ENCODE measurements around the gene IL32.
"Not testable (repeated sequence)": the region's sequence is repeated elsewhere in the genome, so short reads cannot be mapped to it uniquely, and the experiment has no call there.

Gene IL32

DNA sequence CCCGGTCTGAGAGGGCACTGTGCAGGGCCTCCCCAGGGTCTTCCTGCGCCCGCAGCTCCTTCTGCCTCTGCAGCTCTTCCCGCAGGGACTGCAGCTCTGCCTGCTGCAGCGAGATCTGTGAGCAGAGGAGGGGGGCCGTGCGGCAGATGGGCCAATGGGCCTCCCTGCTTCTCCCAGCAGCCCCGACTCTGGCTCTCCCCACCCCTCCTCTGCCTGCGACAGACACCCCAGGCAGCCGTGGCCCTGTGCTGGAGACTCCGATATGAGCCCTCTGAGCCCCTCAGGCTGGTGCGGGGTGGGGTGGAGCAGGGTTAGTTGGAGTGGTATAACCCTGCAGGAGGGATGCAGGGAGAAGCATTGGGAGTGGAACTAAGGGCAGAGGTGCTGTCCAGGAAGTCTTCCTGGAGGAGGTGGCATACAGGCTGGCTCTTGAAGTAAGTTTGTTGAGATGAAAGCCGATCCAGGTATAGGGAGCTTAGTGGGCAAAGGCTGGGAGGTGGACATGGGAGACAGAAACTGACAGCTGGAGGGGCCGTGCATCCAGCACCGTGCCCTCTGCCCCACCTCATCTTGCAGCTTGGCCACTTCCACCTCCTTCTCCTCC is 36.6 kb upstream of the IL32 start:
- no peak for DNase-seq

DNA sequence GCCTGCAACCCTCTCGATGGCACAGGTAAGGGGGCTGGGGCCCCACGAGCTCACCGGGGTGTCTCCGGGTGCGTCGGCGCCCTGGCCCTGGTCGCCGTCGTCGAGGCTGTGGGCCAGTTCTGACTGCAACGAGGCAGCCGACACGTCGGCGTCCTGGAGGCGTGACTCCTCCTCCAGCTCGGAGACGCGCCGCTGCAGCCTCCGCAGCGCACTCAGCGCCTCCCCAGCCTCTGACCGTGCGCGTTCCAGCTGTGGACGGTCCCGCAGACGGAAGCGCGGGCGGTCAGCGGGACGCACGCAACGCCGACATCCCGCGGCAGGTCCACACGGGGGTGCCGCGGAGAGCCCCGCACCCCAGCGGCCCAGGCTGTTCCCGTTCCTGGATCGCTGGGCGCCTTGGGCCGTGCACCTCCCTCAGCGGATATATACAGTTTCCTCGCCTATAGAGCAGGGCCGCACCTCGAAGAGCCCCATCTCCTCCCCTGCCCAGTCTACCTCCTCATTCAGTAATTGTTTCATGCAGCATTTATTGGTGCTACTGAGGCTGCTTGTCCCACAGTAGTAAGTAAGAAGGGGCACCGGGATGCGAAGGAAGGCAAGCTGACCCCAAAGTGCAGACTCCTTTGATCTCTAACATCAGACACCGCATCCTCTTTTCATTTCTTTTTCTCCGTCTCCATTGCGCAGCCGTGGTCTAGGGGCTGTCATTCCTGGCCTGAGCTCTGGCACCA is 35.8 kb upstream of the IL32 start:
- DNase-seq = no peak

DNA sequence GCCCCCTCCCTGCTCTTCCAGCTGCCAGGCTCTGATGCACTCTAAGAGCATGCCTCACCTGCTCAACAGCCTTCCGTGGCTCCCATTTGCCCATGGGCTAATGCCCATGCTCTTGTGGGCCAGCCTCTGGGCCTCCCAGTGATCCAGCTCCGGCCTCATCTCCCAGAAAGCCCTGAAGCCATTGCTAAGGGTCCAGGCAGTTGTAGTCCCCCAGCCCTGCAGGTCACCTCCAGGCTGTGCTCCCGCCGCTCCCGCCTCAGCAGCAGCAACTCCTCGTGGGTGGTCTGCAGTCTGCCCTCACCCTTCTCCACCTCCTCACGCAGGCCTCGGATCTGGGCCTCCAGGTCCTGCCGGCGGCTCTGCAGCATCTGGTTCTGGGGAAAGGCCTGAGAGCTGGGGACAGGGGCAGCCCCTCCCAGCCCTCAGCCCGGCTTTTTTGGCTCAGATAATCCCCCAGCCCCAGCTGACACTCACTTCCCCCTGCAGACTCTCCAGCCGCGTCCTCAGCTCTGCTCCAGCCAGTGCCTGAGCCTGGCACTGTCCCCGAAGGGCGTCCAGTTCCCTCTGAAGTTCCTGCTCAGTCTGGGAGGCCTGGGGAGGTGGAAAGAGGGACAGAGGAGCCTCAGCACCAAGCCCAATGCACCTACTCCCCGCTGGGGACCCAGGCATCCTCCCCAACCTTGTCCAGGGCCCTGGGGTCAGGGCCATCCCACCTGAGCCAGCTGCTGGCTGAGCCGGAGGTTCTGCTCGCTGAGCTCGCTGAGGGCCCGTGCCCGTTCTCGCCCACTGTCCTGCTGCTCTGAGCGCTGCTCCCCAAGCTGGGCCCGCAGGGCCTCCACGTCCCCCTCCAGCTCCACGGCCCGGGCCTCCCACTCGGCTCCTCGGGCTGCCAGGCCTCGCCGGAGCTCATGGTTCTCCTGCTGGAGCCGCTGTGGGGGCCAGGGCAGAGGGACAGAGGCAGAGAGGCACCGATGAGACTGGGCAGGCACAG is 34.9 kb upstream of the IL32 start:
- DNase-seq = no peak

DNA sequence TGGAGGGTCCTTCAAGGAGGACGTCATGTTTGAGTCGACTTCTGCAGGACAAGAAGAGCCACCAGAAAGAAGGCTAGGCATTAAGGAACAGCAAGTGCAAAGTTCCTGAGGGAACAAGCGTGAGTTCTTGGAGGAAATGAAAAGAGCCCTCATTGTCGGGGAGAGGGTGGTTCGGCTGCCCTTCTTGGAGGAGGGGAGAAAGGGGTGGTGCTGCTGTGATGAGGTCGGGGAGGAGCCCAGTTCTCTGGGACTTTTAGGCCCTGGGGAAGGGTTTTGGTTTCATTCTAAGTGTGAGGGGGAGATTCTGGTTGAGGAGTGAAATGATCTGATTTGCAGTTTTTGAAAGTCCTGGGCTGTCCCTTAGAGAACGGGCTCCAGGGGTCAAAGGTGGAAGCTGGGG is 32.8 kb upstream of the IL32 start:
- DNase-seq = no peak

DNA sequence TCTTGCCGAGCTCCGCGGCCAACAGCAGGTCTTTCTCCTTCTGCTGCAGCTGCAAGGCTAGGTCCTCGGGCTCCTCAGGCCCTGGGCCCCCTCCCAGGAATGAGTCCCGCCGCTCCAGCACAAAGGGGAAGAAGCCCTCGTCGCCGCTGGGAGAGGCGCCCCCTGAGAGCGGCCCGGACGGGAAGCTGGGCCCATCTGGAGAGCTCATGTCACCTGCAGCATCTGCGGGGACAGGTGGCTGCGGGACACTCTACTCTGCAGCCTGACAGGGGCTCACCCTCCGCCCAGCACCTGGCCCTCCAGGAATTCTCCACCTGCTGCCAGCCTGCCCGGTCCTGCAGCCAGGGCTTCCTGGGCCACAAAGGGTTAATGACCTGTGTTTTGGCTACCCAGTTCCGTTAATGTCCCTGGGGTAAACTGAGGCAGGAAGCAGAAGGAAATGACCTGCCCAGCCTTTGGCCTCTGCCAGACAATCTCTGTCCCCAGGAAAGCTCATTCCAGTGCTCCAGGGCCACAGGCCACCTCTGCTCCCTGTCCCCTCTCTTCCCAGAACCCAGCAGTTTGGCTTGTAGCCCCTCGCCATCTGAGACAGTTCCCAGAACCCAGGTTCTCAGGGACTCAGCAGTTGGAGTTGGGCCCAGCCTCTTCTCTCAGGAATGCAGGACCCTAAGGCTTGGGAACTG is 30.0 kb upstream of the IL32 start:
- DNase-seq = no peak

DNA sequence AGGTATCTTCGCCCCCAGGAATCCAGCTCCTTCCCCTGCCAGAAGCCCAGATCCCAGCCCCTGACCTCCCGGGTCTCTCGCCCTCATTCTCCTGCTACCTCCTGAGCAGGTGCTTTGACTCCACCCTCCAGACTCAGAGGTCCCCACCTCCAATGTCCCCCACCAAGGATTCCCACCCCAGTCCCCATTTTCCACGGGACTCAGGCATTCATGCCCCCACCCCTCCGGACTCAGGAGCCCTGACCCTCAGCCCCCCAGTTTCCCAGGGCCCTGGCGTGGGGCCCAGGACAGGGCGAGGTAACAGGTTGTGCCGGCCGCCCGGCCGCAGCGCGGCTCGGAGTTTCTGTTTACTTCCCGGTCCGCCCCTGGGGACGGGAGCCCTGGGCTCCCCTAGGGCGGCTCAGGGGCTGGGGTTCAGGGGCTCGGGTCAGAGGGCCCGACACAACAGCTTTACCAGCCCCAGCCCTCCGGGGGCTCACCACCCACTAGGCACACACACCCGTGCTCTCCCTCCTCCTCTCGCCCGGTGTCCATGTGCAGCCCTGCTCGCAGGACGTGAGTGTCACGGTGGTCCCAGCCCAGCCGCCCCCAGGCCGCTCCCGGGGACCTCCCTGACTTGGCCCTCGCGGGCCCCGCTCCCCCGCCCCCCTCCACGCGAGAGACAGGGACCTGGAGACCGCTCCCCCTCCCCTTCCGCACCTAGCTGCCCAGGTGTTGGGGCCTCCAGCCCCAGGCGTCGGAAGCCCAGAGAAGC is 29.3 kb upstream of the IL32 start:
- DNase-seq = no peak

DNA sequence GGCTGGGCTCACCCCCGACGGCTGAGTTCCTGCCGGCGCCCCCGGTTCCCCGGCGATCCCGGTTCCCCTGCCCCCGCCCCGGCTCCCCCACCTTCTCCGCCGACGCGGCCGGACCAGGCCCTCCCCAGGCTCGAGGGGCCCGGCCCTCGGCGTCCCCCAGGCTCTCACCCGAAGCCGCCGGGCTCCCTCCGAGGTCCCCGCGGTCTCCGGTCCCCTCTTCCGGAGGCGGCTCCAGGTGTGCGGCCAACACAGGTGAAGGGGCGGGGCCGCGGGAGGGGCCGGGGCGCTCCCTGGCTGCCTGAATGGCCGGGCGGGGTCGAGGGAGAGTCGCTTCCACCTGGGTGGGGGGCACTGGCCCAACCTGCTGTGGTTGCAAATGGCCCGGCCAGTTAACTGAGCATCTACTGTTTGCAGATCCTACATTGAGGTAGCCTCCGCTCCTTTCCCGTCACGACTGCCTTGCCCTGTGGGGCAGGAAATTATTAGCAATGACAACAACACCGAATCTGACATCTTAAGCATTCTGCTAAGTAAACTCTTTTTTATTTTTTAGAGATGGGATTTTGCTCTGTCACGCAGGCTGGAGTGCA is 28.6 kb upstream of the IL32 start, which contains the start of gene BICDL2:
Gene BICDL2, minus strand, starts transcription at position 219 of the 590 bp plus-strand sequence. CDS start 1,448 bp downstream, outside the sequence.
- DNase-seq = no peak

DNA sequence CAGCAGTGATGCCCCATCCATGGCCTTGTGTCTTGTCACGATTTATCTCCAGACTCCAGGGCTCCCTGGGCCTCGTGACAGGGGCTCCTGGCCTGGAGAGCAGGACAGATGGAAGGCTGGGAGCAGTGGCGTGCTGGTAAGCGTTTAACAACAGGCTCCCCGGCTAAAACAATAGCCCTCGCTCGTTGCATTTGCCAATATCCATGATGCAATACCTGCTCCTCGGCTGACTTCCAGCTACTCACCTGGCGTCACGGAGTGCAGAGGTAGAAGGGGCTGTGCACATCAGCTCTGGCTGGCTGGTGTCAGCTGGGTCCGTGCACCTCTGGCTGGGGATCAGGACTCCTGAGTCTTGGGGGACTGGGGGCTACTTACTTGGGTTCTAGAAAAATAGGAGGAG is 27.2 kb upstream of the IL32 start:
- no peak for DNase-seq

DNA sequence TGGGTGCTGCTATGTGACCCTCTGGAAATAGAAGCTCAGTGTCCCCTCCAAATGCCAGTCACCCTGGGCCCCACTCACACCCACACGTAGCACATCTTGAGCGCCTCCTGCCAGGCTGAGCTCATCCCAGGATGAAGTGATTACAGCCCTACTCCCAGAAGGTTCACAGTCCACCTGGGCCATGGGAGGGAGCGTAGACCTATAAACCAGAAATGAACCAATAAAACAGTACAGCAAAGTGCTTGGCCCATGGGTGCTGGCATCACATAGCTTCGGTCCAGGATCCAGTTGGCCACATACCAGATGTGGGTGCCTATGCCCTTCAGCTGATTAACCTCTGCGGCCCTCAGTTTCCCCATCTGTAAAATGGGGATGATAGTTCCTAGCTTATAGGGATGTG is 26.5 kb upstream of the IL32 start:
- no peak for DNase-seq

DNA sequence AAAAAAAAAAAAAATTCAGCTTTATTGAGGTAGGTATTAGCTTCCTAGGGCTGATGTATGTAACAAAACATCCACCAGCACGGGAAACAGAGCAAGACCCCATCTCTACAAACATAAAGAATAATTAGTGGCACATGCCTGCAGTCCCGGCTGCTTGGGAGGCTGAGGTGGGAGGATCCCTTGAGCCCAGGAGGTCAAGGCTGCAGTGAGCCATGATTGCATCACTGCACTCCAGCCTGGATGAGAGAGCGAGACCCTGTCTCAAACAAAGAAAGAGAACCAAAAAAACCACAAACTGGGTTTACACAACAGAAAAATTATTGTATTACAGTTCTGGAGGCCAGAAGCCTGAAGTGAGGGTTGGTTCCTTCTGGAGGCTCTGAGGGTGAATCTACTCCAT is 23.1 kb upstream of the IL32 start:
- no peak for DNase-seq

DNA sequence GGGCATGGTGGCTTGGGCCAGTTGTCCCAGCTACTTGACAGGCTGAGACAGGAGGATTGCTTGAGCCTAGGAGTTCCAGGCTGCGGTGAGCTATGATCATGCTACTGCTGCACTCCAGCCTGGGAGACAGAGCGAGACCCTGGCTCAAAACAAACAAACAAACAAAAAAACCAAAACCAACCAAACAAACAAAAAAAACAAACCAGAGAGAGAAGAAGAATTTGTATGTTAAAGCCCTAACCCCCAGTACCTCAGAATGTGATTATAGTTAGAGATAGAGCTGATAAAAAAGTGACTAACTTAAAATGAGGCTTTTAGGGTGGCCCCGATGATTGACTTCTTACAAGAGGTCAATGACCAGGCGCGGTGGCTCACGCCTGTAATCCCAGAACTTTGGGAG is 20.7 kb upstream of the IL32 start:
- DNase-seq = no peak

DNA sequence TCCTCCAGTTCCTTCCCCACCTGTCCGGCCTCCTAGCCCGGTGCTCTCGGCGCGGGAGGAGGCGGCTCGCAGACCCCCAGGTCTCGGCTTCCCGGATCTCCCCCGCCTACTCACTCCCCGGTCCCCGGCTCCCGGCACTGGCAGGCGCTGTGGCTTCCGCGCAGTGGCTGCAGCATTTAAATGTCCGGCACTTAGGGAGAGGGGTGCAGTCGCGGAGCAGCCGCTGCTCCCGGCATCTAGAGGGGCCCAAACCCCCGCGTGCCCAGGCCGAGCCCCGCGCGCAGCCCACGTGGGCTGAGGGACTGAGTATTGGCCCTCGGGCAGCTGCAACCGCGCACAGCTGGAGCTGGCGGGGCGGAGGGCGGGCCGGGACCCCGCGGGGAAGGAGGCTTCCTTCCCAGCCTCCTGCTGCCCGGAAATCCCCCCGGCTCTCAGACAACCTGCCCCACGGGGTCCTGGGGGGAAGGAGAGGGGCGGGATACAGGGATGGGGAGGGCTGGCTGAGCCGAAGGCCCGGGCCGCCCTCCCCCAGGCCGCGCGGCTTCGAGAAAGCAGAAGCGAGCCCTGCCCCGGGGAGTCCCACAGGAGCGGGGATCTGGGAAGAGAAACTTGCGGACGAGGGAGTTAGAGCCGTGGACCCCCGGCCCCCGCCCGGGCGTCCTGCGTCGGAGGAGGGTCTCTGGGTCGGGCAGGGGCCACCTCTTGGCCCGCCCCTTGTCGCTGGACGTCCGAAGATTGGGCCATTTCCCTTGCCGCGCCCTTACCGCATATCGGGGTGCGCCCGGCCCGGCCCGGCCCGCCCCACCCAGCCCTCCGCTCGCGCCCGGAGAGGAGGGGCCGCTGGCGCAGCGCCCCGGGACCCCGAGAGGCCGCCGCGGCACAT is 19.4 kb upstream of the IL32 start, which contains the start of gene MMP25:
Gene MMP25, plus strand, starts transcription at position 804 of the 883 bp plus-strand sequence. CDS start 357 bp downstream, outside the sequence.
- no peak for DNase-seq

DNA sequence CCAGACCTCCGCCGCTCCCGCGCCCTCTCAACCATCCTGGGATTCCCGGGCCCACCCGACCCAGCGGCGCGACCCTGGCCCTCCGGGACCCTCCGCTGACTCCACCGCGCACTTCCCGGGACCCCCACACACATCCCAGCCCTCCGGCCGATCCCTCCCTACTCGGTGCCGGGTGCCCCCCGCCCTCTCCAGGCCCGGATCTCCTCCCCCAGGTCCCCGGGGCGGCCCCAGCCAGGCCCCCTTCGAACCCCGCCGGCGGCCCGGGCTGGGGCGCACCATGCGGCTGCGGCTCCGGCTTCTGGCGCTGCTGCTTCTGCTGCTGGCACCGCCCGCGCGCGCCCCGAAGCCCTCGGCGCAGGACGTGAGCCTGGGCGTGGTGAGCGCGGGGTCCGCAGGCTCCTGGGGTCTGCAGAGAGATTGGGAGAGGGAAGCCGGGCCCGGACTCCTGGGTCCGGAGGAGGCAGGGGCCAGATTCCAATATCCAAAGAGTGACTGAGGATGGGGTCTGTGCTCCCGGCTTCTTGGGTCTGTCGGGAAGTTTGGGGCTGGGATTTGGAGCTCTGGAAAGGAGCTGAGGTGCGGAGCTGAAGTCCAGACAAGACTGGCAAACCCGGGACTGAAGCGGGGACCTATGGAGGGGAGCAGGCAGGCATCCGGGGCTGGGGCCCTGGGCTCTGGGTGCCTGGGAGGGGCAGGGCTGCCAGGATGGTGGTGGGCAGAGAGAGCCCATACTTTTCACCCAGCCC is 18.6 kb upstream of the IL32 start:
- no peak for DNase-seq

DNA sequence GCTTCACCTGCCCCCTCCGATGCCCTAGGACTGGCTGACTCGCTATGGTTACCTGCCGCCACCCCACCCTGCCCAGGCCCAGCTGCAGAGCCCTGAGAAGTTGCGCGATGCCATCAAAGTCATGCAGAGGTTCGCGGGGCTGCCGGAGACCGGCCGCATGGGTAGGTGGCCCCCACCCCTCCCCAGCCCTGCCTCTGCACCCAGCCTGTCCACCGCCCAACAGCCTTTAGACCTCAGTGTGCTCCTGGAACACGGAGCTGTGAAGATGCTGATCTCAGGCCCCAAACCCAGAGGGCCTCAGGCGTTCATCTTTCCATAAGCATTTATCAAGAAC is 18.1 kb upstream of the IL32 start:
- no peak for DNase-seq

DNA sequence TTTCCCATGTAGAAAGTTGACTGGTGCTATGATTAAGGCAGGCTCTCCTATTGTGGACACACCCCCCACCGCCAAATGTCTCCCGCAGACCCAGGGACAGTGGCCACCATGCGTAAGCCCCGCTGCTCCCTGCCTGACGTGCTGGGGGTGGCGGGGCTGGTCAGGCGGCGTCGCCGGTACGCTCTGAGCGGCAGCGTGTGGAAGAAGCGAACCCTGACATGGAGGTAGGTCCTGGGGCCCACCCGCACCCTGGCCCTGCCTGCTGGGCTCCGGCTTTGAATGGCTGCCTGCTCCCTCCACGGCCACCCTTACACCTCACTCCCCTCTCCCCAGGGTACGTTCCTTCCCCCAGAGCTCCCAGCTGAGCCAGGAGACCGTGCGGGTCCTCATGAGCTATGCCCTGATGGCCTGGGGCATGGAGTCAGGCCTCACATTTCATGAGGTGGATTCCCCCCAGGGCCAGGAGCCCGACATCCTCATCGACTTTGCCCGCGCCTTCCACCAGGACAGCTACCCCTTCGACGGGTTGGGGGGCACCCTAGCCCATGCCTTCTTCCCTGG is 15.4 kb upstream of the IL32 start:
- DNase-seq = no peak

DNA sequence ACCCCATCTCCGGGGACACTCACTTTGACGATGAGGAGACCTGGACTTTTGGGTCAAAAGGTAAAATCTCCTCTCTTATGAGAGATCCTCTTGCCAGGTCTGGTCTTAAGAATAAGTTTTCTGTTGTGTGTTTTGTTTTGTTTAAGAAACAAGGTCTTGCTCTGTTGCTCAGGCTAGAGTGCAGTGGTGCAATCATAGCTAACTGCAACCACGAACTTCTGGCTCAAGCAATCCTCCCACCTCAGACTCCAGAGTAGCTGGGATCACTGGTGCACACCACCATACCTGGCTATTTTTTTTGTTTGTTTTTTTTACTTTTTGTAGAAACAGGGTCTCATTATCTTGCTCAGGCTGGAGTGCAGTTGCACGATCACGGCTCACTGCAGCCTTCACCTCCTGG is 15.0 kb upstream of the IL32 start:
- DNase-seq = peak; percentile 46 to 54

DNA sequence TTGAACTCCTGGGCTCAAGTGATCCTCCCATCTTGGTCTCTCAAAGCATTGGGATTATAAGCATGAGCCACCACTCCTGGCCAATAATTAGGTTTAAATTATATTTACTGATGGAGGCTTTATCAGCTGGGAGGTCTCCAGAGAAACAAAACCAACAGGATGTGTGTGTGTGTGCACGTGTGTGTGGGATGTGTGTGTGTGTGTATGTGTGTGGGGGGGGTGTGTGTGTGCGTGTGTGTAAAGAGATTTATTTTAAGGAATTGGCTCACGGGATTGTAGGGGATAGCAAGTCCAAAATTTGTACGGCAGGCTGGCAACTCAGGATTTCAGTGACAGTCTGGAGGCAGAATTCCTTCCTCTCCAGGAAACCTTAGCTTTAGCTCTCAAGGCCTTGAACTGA is 14.4 kb upstream of the IL32 start:
- DNase-seq = no peak

DNA sequence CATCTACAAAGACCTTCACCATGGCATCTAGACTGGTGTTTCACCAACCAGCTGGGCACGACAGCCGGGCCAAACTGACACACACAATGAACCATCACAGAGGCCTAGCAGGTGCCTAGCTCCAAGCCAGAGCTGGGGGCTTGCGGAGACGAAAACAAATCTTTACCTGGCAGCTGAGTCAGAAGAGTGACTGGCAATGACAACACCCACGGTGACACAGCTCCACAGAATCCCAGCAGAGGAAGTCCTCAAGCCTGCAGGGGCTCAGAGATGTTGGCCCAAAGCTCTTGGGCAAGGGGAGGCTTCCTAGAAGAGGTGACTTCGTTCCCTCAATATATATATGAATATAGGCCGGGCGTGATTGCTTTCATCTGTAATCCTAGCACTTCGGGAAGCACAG is 13.9 kb upstream of the IL32 start:
- peak; percentile 19 to 21 for DNase-seq

DNA sequence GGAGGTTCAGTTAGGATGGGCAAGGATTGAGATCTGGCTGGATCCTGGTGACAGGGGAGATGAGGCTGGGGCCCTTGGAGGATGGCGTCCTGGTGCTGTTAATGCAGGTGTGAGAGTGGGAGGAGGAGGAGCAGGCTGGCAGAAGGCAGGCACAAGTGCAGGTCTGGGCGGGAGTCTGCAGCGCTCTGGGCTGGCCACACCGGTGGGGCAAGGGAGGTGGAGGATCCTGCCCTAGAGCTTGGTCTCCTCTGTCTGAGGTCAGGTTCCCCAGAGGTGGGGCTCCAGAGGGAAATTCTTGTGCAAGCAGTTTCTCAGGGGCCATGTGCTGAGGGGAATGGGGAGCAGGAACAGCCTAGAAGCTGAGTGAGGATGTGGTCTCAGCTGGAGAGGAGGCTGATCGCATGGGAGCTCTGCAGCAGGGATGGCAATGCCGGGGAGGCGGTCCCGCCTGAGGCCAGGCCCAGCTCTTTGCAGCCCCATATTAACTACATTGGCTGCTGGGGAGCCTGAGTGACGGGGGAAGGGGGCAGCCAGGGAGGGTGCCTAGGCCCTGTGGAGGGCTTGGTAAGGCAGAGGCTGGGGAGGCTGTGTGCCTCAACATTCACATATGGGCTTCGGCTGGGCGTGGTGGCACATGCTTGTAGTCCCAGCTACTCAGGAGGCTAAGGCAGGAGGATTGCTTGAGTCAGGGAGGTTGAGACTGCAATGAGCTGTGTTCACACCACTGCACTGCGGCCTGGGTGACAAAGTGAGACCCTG is 12.7 kb upstream of the IL32 start:
- not testable (repeated sequence) for DNase-seq
